ENCODE results near the gene CEACAM1. TPM values are rescaled to one million over a fixed set of nuclear protein-coding genes. Genes with fewer than 3 reads are reported as not detected.
A peak's percentile ranks its signal among the peaks of the same experiment; 100 is the strongest.

CEACAM1 gene
- polyA plus RNA-seq (1.4 to 3.3 TPM (median 2.2 TPM) in 3 replicates), polyA minus RNA-seq (1.7 to 2.8 TPM (median 2.0 TPM) in 3 replicates)
- polyA plus RNA-seq (2011; ENCODE audit: low read depth): not detected
- polyA plus RNA-seq (2011; cell fraction: cytosol; rRNA removed): 0.90 and 1.2 TPM in 2 replicates
- polyA plus RNA-seq (2011; cell fraction: nucleus; rRNA removed): 4.0 and 4.1 TPM in 2 replicates
- polyA plus RNA-seq (2012; ENCODE audit: low replicate concordance): 1.3 and 1.7 TPM in 2 replicates
- not detected for polyA minus RNA-seq (2011; cell fraction: cytosol; rRNA and poly(A)+ RNA removed)
- polyA minus RNA-seq (2011; cell fraction: nucleus; rRNA and poly(A)+ RNA removed): 0.95 and 1.2 TPM in 2 replicates

- dilution Hi-C loops (cut with MboI; ENCODE audit: extremely low pct_ligation_motif_present, low sequenced_read_pairs): no loop called here
- Histone ChIP-seq H2AFZ (ENCODE audit: control insufficient read depth, low read length) (peak within 1 kb of the TSS; percentile 94), H3K4me1 (ENCODE audit: control insufficient read depth, extremely low read depth, insufficient read depth, low read length) (peaks cover 14% of the 10 kb centered on the region), H3K27ac (ENCODE audit: control insufficient read depth, insufficient read depth, low read length) (peak within 1 kb of the TSS; percentile 25), H3K79me2 (ENCODE audit: control insufficient read depth, insufficient read depth, low read length) (no peaks in the 10 kb centered on the region), H3K9me1 (ENCODE audit: control insufficient read depth, extremely low read depth, insufficient read depth, low read length) (no peaks in the 10 kb centered on the region), H3K4me3 (ENCODE audit: control insufficient read depth in 2 of 3, extremely low read depth in 1 of 3, insufficient read depth in 2 of 3, low read depth in 1 of 3, low read length in 3 of 3) (peak within 1 kb of the TSS; percentile 19 to 70 (median 64)), H3K27me3 (ENCODE audit: control insufficient read depth, extremely low read depth, insufficient read depth, low read length) (peaks cover 4% of the 10 kb centered on the region), H3K4me2 (ENCODE audit: control insufficient read depth, extremely low read depth, insufficient read depth, low read depth, low read length) (peak within 1 kb of the TSS; percentile 96), H4K20me1 (ENCODE audit: control insufficient read depth, extremely low read depth, insufficient read depth, low read length) (no peaks in the 10 kb centered on the region), H3K9ac (ENCODE audit: control insufficient read depth, extremely low read depth, insufficient read depth, low read length) (peak within 1 kb of the TSS; percentile 38), H3K36me3 (ENCODE audit: control insufficient read depth in 2 of 2, extremely low read depth in 1 of 2, insufficient read depth in 2 of 2, low read length in 2 of 2) (no peaks in the 10 kb centered on the region), H3K9me3 (ENCODE audit: control insufficient read depth, low read depth, low read length) (no peaks in the 10 kb centered on the region)
- TF ChIP-seq CTCF (optimal IDR thresholded peaks at IDR 0.05 in 1 of 3, IDR thresholded peaks at IDR 0.05 in 1 of 3, conservative IDR thresholded peaks at IDR 0.05 in 1 of 3; ENCODE audit: extremely low read depth in 1 of 3, insufficient read depth in 2 of 3, low read length in 3 of 3): no peak
- TF ChIP-seq EZH2 (IDR thresholded peaks at IDR 0.05; ENCODE audit: low read length): no peak
- FAIRE-seq (peak; percentile 79), DNase-seq (ENCODE audit: low read depth, low spot score) (no peak)
These were observed at the start of gene CEACAM1 for GRCh38 chr19:42528354-42529247. TSS of gene CEACAM1 (minus strand) at chr19:42528481. CDS start at chr19:42528374, 107 bp downstream.

- Histone ChIP-seq H4K20me1 (ENCODE audit: control insufficient read depth, extremely low read depth, insufficient read depth, low read length) (no peaks in the 10 kb centered on the region), H3K9ac (ENCODE audit: control insufficient read depth, extremely low read depth, insufficient read depth, low read length) (no peak overlapping the region), H3K9me1 (ENCODE audit: control insufficient read depth, extremely low read depth, insufficient read depth, low read length) (no peaks in the 10 kb centered on the region), H3K4me2 (ENCODE audit: control insufficient read depth, extremely low read depth, insufficient read depth, low read depth, low read length) (no peak overlapping the region), H3K27ac (ENCODE audit: control insufficient read depth, insufficient read depth, low read length) (no peak overlapping the region), H3K9me3 (ENCODE audit: control insufficient read depth, low read depth, low read length) (no peaks in the 10 kb centered on the region), H3K36me3 (ENCODE audit: control insufficient read depth in 2 of 2, extremely low read depth in 1 of 2, insufficient read depth in 2 of 2, low read length in 2 of 2) (no peaks in the 10 kb centered on the region), H3K4me1 (ENCODE audit: control insufficient read depth, extremely low read depth, insufficient read depth, low read length) (no peaks in the 10 kb centered on the region), H3K79me2 (ENCODE audit: control insufficient read depth, insufficient read depth, low read length) (no peaks in the 10 kb centered on the region), H2AFZ (ENCODE audit: control insufficient read depth, low read length) (no peak overlapping the region), H3K4me3 (ENCODE audit: control insufficient read depth in 2 of 3, extremely low read depth in 1 of 3, insufficient read depth in 2 of 3, low read depth in 1 of 3, low read length in 3 of 3) (no peak overlapping the region), H3K27me3 (ENCODE audit: control insufficient read depth, extremely low read depth, insufficient read depth, low read length) (peaks cover 5% of the 10 kb centered on the region)
- no peak for FAIRE-seq
- dilution Hi-C loops (cut with MboI; ENCODE audit: extremely low pct_ligation_motif_present, low sequenced_read_pairs): loop anchor here (25.0 kb wide), 1 partner anchor 140 kb away; the partner anchor contains the start of genes CXCL17 and LIPE
- no peak for TF ChIP-seq CTCF (optimal IDR thresholded peaks at IDR 0.05 in 1 of 3, IDR thresholded peaks at IDR 0.05 in 1 of 3, conservative IDR thresholded peaks at IDR 0.05 in 1 of 3; ENCODE audit: extremely low read depth in 1 of 3, insufficient read depth in 2 of 3, low read length in 3 of 3)
- no peak for TF ChIP-seq EZH2 (IDR thresholded peaks at IDR 0.05; ENCODE audit: low read length)
- DNase-seq (ENCODE audit: low read depth, low spot score): no peak
These were observed 48.7 kb upstream of the CEACAM1 start for GRCh38 chr19:42577016-42577415.
